ENCODE results near the gene CCDC197. TPM values are rescaled to one million over a fixed set of nuclear protein-coding genes. Genes with fewer than 3 reads are reported as not detected.

Gene CCDC197
- total and polyA plus RNA-seq, 9 of the 15 experiments (the other 6 are each of a cell fraction or from before 2014, with no cell fraction given), result not detected

DNA sequence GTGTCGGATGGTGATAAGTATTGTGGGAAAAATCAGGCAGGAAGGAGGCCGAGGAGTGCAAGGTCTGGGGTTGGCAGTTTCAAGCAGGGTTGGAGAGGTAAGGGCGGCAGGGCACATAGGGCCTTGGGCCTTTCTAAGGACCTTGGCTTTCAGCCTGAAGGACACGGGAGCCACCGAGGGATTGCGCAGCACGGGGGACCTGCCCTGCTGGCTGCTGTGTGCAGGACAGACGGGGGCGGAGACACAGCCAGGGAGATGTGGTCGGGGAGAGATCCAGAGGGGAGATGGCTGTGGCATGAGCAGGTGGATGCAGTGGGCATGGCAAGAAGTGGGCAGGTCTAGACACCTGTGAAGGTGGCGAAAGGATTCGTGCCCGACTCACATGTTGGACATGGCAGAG is 43.7 kb downstream of the CCDC197 start:
- Histone ChIP-seq H3K4me1 (replicated peaks in 1 of 2; ENCODE audit: control insufficient read depth in 2 of 2, insufficient read depth in 2 of 2, low read length in 2 of 2) (peaks cover 0 to 6% of the 10 kb centered on the region in 2 experiments; a peak in 2 of 5 replicates), H3K4me3 (no peak overlapping the region), H2AFZ (ENCODE audit: low read depth, low read length) (no peak overlapping the region), H3K27me3 (ENCODE audit: control insufficient read depth in 2 of 2, insufficient read depth in 2 of 2, low read length in 2 of 2) (peaks cover 4 to 15% of the 10 kb centered on the region in 2 experiments; a peak in 4 of 5 replicates), H3K36me3 (ENCODE audit: control insufficient read depth, insufficient read depth, low read length) (peaks cover 9% of the 10 kb centered on the region; the same call in 1 of the 3 replicates), H3K9me1 (ENCODE audit: control insufficient read depth, insufficient read depth, low read length) (no peaks in the 10 kb centered on the region), H3K9me3 (replicated peaks; ENCODE audit: control insufficient read depth, insufficient read depth, low read depth, low read length) (no peaks in the 10 kb centered on the region), H3K79me2 (ENCODE audit: control insufficient read depth, insufficient read depth, low read length) (no peaks in the 10 kb centered on the region), H3K27ac (ENCODE audit: extremely low read depth, low read depth, low read length) (no peak overlapping the region), H3K4me2 (ENCODE audit: insufficient read depth, low read length) (no peak overlapping the region), H3K9ac (ENCODE audit: insufficient read depth in 1 of 2, low read depth in 2 of 2, low read length in 2 of 2) (no peak overlapping the region), H4K20me1 (replicated peaks; ENCODE audit: control insufficient read depth, insufficient read depth, low read length) (no peaks in the 10 kb centered on the region; the same call in 1 of the 2 replicates)
- no peak for DNase-seq (ENCODE audit: extremely low read depth in 1 of 4, low spot score in 3 of 4)
- ChIA-PET CTCF (ENCODE audit: low intra/inter-chr PET ratio) (no interaction called here), POLR2A (interaction anchor here (0.7 kb wide), 1 partner anchor 73 kb away, joined by 3 read pairs; no protein-coding TSS in a partner anchor)
- no peak for TF ChIP-seq NFYB (IDR thresholded peaks at IDR 0.05; ENCODE audit: extremely low read depth, insufficient read length)
- no peak for TF ChIP-seq TSHZ1 (CRISPR knock-in tag; IDR thresholded peaks at IDR 0.05)
- TF ChIP-seq RBFOX2 (IDR thresholded peaks at IDR 0.05; ENCODE audit: low read depth, low read length), result no peak
- no peak for FAIRE-seq
- 0% methylated on average over 3 of the region's 13 CpGs for WGBS (ENCODE audit: insufficient coverage, low coverage, missing lambda C conversion rate)
- BruUV-seq (replicated peaks), result no TSS peak
- intact Hi-C loops (cut with micrococcal nuclease) (no loop called here), in situ Hi-C loops (cut with MboI) (no loop called here)
- no peak for ATAC-seq
